ENCODE results near the gene CHAC1. TPM values are rescaled to one million over a fixed set of nuclear protein-coding genes. Genes with fewer than 3 reads are reported as not detected.

Gene CHAC1
- total RNA-seq, 2 experiments from 2014 or later = 0.42 to 0.47 TPM

GRCh38 chr15:40964006-40964405 lies 10.7 kb downstream of the CHAC1 start:
- Mint-ChIP-seq H3K4me1 (ENCODE audit: low read depth) (no peaks in the 10 kb centered on the region), H3K36me3 (ENCODE audit: low read depth) (no peaks in the 10 kb centered on the region), H3K27me3 (peaks cover 4% of the 10 kb centered on the region), H3K27ac (no peak overlapping the region), H3K9me3 (no peaks in the 10 kb centered on the region), H3K4me3 (no peak overlapping the region)
- Histone ChIP-seq H3K27ac (ENCODE audit: low read depth in 1 of 2, low read length in 2 of 2) (no peak overlapping the region), H3K27me3 (ENCODE audit: control insufficient read depth in 1 of 2, insufficient read depth in 2 of 2, low read length in 2 of 2) (no peaks in the 10 kb centered on the region), H3K9me3 (ENCODE audit: control insufficient read depth in 1 of 2, insufficient read depth in 1 of 2, low read length in 2 of 2) (no peaks in the 10 kb centered on the region), H3K36me3 (ENCODE audit: insufficient read depth, low read length) (no peaks in the 10 kb centered on the region), H3K4me3 (ENCODE audit: low read length) (no peak overlapping the region), H3K4me1 (ENCODE audit: insufficient read depth, low read length) (no peaks in the 10 kb centered on the region)
- POLR2A ChIA-PET = no interaction called here
- no peak for TF ChIP-seq CTCF (IDR thresholded peaks at IDR 0.05)
- ATAC-seq (ENCODE audit: poor library complexity) (no peak), DNase-seq (no peak)
- CTCF ChIA-PET = no interaction called here
- intact Hi-C loops (cut with DNase I, micrococcal nuclease) = no loop called here

- DNase-seq = no peak
Measured at GRCh38 chr15:40964634-40965033, 11.4 kb downstream of the CHAC1 start.

GRCh38 chr15:40968290-40969085 lies 15.2 kb downstream of the CHAC1 start:
- H3K4me1 Mint-ChIP-seq (ENCODE audit: low read depth) = no peaks in the 10 kb centered on the region
- DNase-seq (no peak), ATAC-seq (ENCODE audit: poor library complexity) (no peak)
- ChIA-PET POLR2A (no interaction called here), CTCF (no interaction called here)
- no peaks in the 10 kb centered on the region for H3K36me3 Mint-ChIP-seq (ENCODE audit: low read depth)
- Histone ChIP-seq H3K27me3 (ENCODE audit: control insufficient read depth in 1 of 2, insufficient read depth in 2 of 2, low read length in 2 of 2) (no peaks in the 10 kb centered on the region), H3K4me3 (ENCODE audit: low read length) (no peak overlapping the region), H3K9me3 (ENCODE audit: control insufficient read depth in 1 of 2, insufficient read depth in 1 of 2, low read length in 2 of 2) (no peaks in the 10 kb centered on the region), H3K27ac (ENCODE audit: low read depth in 1 of 2, low read length in 2 of 2) (no peak overlapping the region), H3K4me1 (ENCODE audit: insufficient read depth, low read length) (no peaks in the 10 kb centered on the region), H3K36me3 (ENCODE audit: insufficient read depth, low read length) (no peaks in the 10 kb centered on the region)
- intact Hi-C loops (cut with DNase I, micrococcal nuclease) = no loop called here
- TF ChIP-seq CTCF (IDR thresholded peaks at IDR 0.05) = no peak
- H3K27ac Mint-ChIP-seq = no peak overlapping the region
- no peak overlapping the region for H3K4me3 Mint-ChIP-seq
- H3K9me3 Mint-ChIP-seq = no peaks in the 10 kb centered on the region
- no peaks in the 10 kb centered on the region for H3K27me3 Mint-ChIP-seq

More at GRCh38 chr15:40964634-40965033, 11.4 kb downstream of the CHAC1 start:
- no peaks in the 10 kb centered on the region for H3K9me3 ChIP-seq (ENCODE audit: control insufficient read depth in 1 of 2, insufficient read depth in 1 of 2, low read length in 2 of 2)
- Mint-ChIP-seq H3K4me3 (no peak overlapping the region), H3K4me1 (ENCODE audit: low read depth) (no peaks in the 10 kb centered on the region), H3K27ac (no peak overlapping the region), H3K27me3 (peaks cover 4% of the 10 kb centered on the region), H3K36me3 (ENCODE audit: low read depth) (no peaks in the 10 kb centered on the region), H3K9me3 (no peaks in the 10 kb centered on the region)
- TF ChIP-seq CTCF (IDR thresholded peaks at IDR 0.05) = no peak
- ChIA-PET POLR2A (interaction anchor here (1.2 kb wide), 1 partner anchor 11 kb away, joined by 3 read pairs; the partner anchor contains the start of gene CHAC1), CTCF (interaction anchor here (0.9 kb wide), 1 partner anchor 23 kb away, joined by 3 read pairs; no protein-coding TSS in a partner anchor)
- no peak overlapping the region for H3K27ac ChIP-seq (ENCODE audit: low read depth in 1 of 2, low read length in 2 of 2)
- H3K36me3 ChIP-seq (ENCODE audit: insufficient read depth, low read length) = no peaks in the 10 kb centered on the region
- H3K27me3 ChIP-seq (ENCODE audit: control insufficient read depth in 1 of 2, insufficient read depth in 2 of 2, low read length in 2 of 2) = no peaks in the 10 kb centered on the region
- H3K4me1 ChIP-seq (ENCODE audit: insufficient read depth, low read length) = no peaks in the 10 kb centered on the region
- no peak for ATAC-seq (ENCODE audit: poor library complexity)
- intact Hi-C loops (cut with DNase I, micrococcal nuclease) = no loop called here
- H3K4me3 ChIP-seq (ENCODE audit: low read length) = no peak overlapping the region

Measured in CD4-positive, alpha-beta T cell (primary cell).